GM15510 (cell line): ENCODE results near the gene FHDC1.

Experiments used
- POLR2A ChIP-seq: IDR thresholded peaks from 3 replicates; pipeline ENCODE4 v1.6.1; 2011; ENCODE audit warnings: borderline replicate concordance; ENCODE audit not compliant: insufficient read length; ENCODE audit errors: extremely low read depth

Gene FHDC1

DNA sequence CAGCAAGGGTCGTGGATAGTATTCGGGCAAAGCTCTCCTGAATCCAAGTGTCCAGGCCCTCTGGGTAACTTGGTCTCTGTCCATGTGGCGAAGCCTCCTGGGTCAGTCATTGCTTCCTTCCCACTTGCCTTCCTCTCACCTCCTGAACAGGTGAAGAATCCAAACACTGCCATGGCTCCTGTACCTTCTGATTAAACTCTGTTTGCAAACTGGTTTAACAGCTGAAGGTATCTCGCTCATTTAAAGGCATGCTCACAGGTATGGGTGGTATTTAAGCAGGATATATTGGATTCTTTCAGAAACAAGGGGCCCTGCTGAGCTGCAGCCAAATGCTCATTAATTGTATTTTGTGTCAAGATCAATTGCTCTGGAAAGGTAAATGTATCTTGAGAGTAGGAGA lies 28.2 kb downstream of the FHDC1 start:
- TF ChIP-seq POLR2A: no peak

DNA sequence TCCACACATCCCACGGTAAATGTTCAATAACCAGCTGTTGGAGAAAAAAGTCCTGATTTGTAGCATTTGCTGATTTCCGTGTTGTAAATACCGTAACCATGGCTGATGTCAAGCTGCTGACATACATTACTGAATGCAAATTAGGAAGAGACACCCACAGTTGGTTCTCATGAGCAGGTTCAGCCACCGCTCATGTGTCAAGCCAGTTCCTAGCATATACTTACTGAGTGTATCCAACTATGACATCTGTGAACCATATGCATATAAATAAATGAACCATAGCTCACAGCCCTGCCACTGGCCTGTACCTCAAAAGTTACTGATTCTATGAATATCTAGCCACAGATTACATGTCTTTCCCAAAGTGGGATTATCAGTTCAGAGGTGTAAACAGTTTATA lies 29.5 kb downstream of the FHDC1 start:
- no peak for TF ChIP-seq POLR2A

- TF ChIP-seq POLR2A: no peak
Observed at GRCh38 chr4:152967907-152968306, 31.8 kb downstream of the FHDC1 start.

DNA sequence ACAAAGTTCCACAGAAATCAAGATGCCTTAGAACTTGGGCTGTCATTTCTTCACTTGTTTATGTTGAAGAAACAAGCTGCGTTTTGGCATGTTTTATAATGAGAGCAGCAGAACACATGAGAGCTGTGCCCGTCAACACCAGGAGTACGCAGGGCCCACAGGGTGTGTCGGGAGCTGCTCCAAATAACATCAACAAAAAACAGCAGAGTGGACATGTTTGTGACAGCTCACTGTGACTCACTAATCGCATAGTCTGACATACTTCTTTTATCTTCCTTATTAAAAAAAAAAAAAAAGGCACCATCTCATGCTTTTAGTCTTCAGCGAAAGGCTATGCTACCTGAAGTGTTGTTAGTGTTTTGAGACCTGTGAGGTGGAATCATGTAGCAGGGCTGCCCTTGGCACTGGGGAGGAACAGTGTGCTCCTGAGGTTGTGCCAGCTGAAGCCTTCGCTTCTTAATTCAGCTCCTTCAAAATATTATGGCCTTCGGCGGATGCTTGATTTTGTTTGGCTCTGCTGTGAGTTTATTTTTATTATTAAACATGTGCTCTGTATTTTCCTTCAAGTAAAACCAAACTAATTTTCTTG lies 32.8 kb downstream of the FHDC1 start:
- no peak for TF ChIP-seq POLR2A

DNA sequence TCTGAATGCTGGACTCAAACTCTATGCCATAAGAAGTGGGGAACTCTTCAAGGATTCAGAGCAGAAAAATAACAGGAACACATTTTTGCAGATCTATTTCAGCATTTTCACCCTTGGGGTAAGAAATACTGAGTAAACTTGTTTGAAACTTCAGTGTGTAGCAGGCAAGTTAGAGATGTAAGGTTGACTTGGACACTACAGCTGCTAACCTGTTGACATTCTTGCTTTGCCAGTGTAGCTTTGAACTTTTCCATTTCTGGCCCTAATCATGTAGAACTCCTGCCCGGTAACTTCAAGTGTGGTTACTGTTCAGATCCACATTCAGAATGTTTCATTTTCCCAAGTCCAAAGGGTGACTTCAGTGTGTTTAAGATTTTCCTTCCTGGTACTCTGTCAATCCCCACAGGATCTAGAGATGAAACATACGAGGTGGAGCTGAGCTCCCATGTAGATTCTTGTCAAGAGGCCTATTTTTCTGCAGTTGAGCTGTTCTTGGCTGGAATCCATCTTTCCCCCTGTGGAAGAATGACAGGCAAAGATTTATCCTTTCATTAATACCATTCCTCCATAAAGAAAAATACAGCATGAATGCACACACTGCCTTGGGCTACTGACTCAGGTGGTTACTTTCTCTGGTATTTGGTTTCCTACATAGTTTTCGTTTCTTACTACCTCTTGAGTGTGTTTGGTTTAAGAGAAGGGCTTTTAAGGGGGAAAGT lies 34.1 kb downstream of the FHDC1 start:
- TF ChIP-seq POLR2A: no peak

GRCh38 chr4:152971053-152971452 lies 34.9 kb downstream of the FHDC1 start:
- TF ChIP-seq POLR2A: no peak

- TF ChIP-seq POLR2A: no peak
Observed at GRCh38 chr4:152972821-152973628, 36.9 kb downstream of the FHDC1 start.

- no peak for TF ChIP-seq POLR2A
Observed at GRCh38 chr4:152973629-152974467, 37.7 kb downstream of the FHDC1 start.

DNA sequence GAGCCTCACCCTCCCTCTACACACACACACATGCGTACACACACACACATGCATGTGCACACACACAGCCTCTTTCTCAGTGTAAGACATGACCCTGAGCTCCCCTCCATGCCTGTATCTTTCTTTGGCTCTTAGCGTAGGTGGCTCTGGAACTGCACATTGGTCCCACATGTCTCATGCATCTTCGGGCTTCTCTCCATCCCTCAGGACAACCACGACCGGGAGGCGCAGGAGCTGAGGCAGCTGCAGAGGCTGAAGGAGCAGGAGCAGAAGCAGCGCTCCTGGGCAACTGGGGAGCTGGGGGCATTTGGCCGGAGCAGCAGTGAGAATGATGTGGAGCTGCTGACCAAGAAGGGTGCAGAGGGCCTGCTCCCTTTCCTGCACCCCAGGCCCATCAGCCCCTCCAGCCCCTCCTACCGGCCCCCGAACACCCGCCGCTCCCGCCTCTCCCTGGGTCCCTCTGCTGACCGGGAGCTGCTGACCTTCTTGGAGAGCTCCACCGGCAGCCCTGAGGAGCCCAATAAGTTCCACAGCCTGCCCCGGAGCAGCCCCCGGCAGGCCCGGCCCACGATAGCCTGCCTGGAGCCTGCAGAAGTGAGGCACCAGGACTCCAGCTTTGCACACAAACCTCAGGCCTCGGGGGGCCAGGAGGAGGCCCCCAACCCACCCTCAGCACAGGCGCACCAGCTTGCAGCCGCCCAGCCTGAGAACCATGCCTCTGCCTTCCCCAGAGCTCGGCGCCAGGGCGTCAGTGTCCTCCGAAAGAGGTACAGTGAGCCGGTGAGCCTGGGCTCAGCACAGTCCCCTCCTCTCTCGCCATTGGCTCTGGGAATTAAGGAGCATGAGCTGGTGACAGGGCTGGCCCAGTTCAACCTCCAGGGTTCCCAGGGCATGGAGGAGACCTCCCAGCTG lies 38.6 kb downstream of the FHDC1 start:
- no peak for TF ChIP-seq POLR2A

DNA sequence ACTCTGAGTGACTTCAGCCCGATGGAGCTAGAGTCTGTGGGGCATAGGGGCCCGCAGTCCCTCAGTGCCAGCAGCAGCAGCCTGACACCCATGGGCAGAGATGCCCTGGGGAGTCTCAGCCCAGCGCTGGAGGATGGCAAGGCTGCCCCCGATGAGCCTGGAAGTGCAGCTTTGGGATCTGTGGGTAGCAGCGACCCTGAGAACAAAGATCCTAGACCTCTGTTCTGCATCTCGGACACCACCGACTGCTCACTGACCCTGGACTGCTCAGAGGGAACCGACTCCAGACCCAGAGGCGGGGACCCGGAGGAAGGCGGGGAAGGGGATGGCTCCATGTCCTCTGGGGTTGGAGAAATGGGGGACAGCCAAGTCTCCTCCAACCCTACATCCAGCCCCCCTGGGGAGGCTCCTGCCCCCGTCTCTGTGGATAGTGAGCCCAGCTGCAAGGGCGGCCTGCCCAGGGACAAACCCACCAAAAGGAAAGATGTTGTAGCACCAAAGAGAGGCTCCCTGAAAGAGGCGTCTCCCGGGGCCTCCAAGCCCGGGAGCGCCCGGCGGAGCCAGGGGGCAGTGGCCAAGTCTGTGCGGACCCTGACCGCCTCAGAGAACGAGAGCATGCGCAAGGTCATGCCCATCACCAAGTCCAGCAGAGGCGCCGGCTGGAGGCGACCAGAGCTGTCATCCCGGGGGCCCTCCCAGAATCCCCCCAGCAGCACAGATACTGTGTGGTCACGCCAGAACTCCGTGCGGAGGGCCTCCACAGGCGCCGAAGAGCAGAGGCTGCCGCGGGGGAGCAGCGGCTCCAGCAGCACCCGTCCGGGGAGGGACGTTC lies 39.5 kb downstream of the FHDC1 start:
- no peak for TF ChIP-seq POLR2A

DNA sequence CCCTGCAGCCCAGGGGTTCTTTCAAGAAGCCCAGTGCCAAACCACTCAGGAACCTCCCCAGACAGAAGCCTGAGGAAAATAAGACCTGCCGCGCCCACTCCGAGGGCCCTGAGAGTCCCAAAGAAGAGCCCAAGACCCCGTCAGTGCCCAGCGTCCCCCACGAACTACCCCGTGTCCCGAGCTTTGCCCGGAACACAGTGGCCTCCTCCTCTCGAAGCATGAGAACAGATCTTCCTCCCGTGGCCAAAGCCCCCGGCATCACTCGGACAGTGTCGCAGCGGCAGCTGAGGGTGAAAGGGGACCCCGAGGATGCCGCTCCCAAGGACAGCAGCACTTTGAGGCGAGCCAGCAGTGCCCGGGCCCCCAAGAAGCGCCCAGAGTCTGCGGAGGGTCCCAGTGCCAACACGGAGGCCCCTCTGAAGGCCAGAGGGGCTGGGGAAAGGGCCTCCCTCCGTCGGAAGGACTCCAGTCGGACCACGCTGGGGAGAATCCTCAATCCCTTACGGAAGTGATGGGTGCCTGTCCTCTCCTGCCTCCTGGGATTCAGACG lies 40.2 kb downstream of the FHDC1 start:
- no peak for TF ChIP-seq POLR2A

- no peak for TF ChIP-seq POLR2A
Observed at GRCh38 chr4:152979731-152980330, 43.7 kb downstream of the FHDC1 start.

GRCh38 chr4:152981278-152981677 lies 45.2 kb downstream of the FHDC1 start:
- TF ChIP-seq POLR2A: no peak

GRCh38 chr4:152981842-152982241 lies 45.7 kb downstream of the FHDC1 start:
- TF ChIP-seq POLR2A: no peak
